MCF 10A (cell line): ENCODE data around the gene IFT27. TPM values are rescaled to one million over a fixed set of nuclear protein-coding genes. Genes with fewer than 3 reads are reported as not detected.

Experiments used
- BruUV-seq: library from RNA; stranded (reverse); fragments of 400-500 nt; replicated peaks from 2 replicates; lab custom pipeline; 2021; lab: Mats Ljungman, UMichigan
- CTCF ChIA-PET: fragments of 300-600 bp; sonication (Branson Sonifier 250); formaldehyde crosslinking; extraction: SDS; loops from one replicate; lab custom pipeline; 2021; ENCODE audit warnings: antibody characterized with exemption, inconsistent platforms; lab: Yijun Ruan, JAX
- POLR2A ChIA-PET: fragments of 300-600, 350-650 bp; sonication (Branson Sonifier 250); formaldehyde crosslinking; extraction: SDS; loops from one replicate; lab custom pipeline; 2020; ENCODE audit warnings: antibody characterized with exemption, inconsistent platforms; lab: Yijun Ruan, JAX
- DNase-seq: peaks from one replicate; pipeline ENCODE4 v3.0.0-alpha.2; 2018; ENCODE audit not compliant: unreplicated experiment
- H3K27ac Mint-ChIP-seq: one replicate; pipeline ENCODE4 v1.8.0; 2022; ENCODE audit warnings: mild to moderate bottlenecking, low read depth, mixed read lengths; ENCODE audit not compliant: unreplicated experiment
- H3K27me3 Mint-ChIP-seq: one replicate; pipeline ENCODE4 v1.8.0; 2022; ENCODE audit warnings: mixed read lengths; ENCODE audit not compliant: insufficient read depth, unreplicated experiment
- H3K36me3 Mint-ChIP-seq: one replicate; pipeline ENCODE4 v1.8.0; 2022; ENCODE audit warnings: mild to moderate bottlenecking, moderate library complexity, mixed read lengths; ENCODE audit not compliant: insufficient read depth, unreplicated experiment
- H3K4me1 Mint-ChIP-seq: one replicate; pipeline ENCODE4 v1.8.0; 2022; ENCODE audit warnings: mixed read lengths; ENCODE audit not compliant: insufficient read depth, unreplicated experiment
- H3K4me3 Mint-ChIP-seq: one replicate; pipeline ENCODE4 v1.8.0; 2022; ENCODE audit warnings: mild to moderate bottlenecking, moderate library complexity, mixed read lengths; ENCODE audit not compliant: unreplicated experiment
- H3K9me3 Mint-ChIP-seq: one replicate; pipeline ENCODE4 v1.8.0; 2022; ENCODE audit warnings: mixed read lengths; ENCODE audit not compliant: unreplicated experiment
- intact Hi-C: fragments of 100-400 bp; cut with micrococcal nuclease; formaldehyde crosslinking; loops from 2 replicates; pipeline ENCODE4 v1.14.1; 2022
- total RNA-seq: library from RNA; stranded (reverse); gene quantifications from 2 replicates; pipeline ENCODE4 v1.2.3, GENCODE V29; 2022
- TF ChIP-seq, protein P1 (sequence below): fragments of 200-600 bp; IDR thresholded peaks from one replicate; pipeline ENCODE4 v1.8.0; 2022; ENCODE audit warnings: antibody characterized with exemption, mild to moderate bottlenecking; ENCODE audit not compliant: unreplicated experiment

The IFT27 gene
- total RNA-seq, 1 experiment from 2014 or later: 17.6 TPM

DNA sequence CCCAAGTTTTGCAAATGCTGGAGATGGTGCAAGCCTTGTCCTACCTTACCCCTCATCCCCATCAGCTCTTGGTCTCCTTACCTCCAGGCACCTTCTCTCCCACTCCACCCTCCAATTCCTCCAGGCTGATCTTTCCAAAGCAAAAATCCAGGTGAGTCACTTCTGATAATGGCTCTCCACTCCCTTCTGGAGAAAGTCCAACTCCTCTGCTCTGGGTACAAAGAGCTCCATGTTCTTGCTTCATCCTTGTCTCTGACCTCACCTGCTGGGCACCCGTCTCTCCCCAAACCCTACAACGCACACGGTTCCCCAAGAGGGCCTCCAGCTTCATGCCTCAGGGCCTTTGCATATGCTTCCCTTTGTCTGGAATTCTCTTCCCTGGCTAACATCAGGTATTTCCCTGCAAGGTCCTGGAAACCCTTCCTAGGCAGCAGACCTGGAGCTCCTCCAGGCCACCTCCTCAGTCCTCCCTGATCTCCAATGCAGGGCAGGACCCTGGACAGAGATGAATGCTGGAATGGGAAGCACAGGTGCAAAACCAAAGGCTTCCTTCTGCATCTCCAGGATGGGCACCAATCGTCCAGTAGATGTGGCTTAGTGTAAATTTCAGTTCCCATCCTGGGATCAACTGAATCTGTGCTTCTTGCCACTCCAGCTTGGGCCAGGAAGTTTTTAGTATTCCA, 22.7 kb downstream of the IFT27 start:
- Mint-ChIP-seq H3K27ac (no peak overlapping the region), H3K4me3 (no peak overlapping the region), H3K9me3 (no peaks in the 10 kb centered on the region), H3K4me1 (peaks cover 13% of the 10 kb centered on the region), H3K36me3 (no peaks in the 10 kb centered on the region), H3K27me3 (peaks cover 15% of the 10 kb centered on the region)
- DNase-seq: peak; percentile 89
- ChIA-PET CTCF (interaction anchor here (0.5 to 1.9 kb wide), 9 partner anchors 9 to 206 kb away, joined by 3 to 6 read pairs (median 4); partner anchors contain the start of gene IFT27), POLR2A (interaction anchor here (0.7 to 2.4 kb wide), 25 partner anchors 9 to 475 kb away, joined by 3 to 29 read pairs (median 5); partner anchors contain the start of genes FOXRED2, IFT27 and MPST)
- no TSS peak for BruUV-seq
- TF ChIP-seq, protein P1, sequence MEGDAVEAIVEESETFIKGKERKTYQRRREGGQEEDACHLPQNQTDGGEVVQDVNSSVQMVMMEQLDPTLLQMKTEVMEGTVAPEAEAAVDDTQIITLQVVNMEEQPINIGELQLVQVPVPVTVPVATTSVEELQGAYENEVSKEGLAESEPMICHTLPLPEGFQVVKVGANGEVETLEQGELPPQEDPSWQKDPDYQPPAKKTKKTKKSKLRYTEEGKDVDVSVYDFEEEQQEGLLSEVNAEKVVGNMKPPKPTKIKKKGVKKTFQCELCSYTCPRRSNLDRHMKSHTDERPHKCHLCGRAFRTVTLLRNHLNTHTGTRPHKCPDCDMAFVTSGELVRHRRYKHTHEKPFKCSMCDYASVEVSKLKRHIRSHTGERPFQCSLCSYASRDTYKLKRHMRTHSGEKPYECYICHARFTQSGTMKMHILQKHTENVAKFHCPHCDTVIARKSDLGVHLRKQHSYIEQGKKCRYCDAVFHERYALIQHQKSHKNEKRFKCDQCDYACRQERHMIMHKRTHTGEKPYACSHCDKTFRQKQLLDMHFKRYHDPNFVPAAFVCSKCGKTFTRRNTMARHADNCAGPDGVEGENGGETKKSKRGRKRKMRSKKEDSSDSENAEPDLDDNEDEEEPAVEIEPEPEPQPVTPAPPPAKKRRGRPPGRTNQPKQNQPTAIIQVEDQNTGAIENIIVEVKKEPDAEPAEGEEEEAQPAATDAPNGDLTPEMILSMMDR: no peak
- intact Hi-C loops: no loop called here

- H3K27ac Mint-ChIP-seq: no peak overlapping the region
- intact Hi-C loops: no loop called here
- CTCF ChIA-PET: interaction anchor here (5.8 kb wide), 1 partner anchor 10 kb away, joined by 46 read pairs; no protein-coding TSS in a partner anchor
- TF ChIP-seq, protein P1: no peak
- no TSS peak for BruUV-seq
- no peaks in the 10 kb centered on the region for H3K9me3 Mint-ChIP-seq
- no peaks in the 10 kb centered on the region for H3K27me3 Mint-ChIP-seq
- POLR2A ChIA-PET: interaction anchor here (0.9 to 1.0 kb wide), 2 partner anchors 16 to 157 kb away, joined by 3 to 6 read pairs; no protein-coding TSS in a partner anchor
- peaks cover 5% of the 10 kb centered on the region for H3K4me1 Mint-ChIP-seq
- no peaks in the 10 kb centered on the region for H3K36me3 Mint-ChIP-seq
- no peak overlapping the region for H3K4me3 Mint-ChIP-seq
- no peak for DNase-seq
Observed at GRCh38 chr22:36746375-36746970, 29.4 kb downstream of the IFT27 start.

GRCh38 chr22:36745301-36745995, 30.5 kb downstream of the IFT27 start:
- H3K9me3 Mint-ChIP-seq: no peaks in the 10 kb centered on the region
- peaks cover 5% of the 10 kb centered on the region for H3K4me1 Mint-ChIP-seq
- TF ChIP-seq, protein P1: no peak
- intact Hi-C loops: no loop called here
- no peak overlapping the region for H3K27ac Mint-ChIP-seq
- no TSS peak for BruUV-seq
- H3K27me3 Mint-ChIP-seq: no peaks in the 10 kb centered on the region
- CTCF ChIA-PET: interaction anchor here (0.6 to 5.8 kb wide), 3 partner anchors 11 to 199 kb away, joined by 3 to 46 read pairs (median 3); no protein-coding TSS in a partner anchor
- DNase-seq: peak; percentile 33
- H3K4me3 Mint-ChIP-seq: no peak overlapping the region
- no peaks in the 10 kb centered on the region for H3K36me3 Mint-ChIP-seq
- POLR2A ChIA-PET: interaction anchor here (0.9 to 1.5 kb wide), 4 partner anchors 12 to 498 kb away, joined by 3 to 4 read pairs (median 4); partner anchors contain the start of gene IFT27
